GM19351 (cell line): ENCODE measurements around the gene TMEM175.

Source experiments
- ATAC-seq: cut with Tn5 transposase; IDR thresholded peaks from one replicate; pipeline ENCODE4 v1.9.1; 2021; ENCODE audit warnings: mild to moderate bottlenecking, moderate library complexity; ENCODE audit not compliant: unreplicated experiment

TMEM175 gene

GRCh38 chr4:957231-957580 is 24.9 kb downstream of the TMEM175 start:
- no peak for ATAC-seq

- no peak for ATAC-seq
Measured at GRCh38 chr4:957581-958313, 25.5 kb downstream of the TMEM175 start.

- ATAC-seq = no peak
Measured at GRCh38 chr4:958314-958665, 26.0 kb downstream of the TMEM175 start.

- ATAC-seq = no peak
Measured at GRCh38 chr4:958696-959337, 26.6 kb downstream of the TMEM175 start.

GRCh38 chr4:959338-960139 is 27.3 kb downstream of the TMEM175 start:
- ATAC-seq = no peak

GRCh38 chr4:960140-960635 is 27.9 kb downstream of the TMEM175 start:
- ATAC-seq = no peak

GRCh38 chr4:960636-961350 is 28.5 kb downstream of the TMEM175 start:
- ATAC-seq = no peak

- no peak for ATAC-seq
Measured at GRCh38 chr4:961351-962230, 29.3 kb downstream of the TMEM175 start.

GRCh38 chr4:962231-963208 is 30.3 kb downstream of the TMEM175 start:
- no peak for ATAC-seq

- no peak for ATAC-seq
Measured at GRCh38 chr4:963276-964225, 31.3 kb downstream of the TMEM175 start.

- no peak for ATAC-seq
Measured at GRCh38 chr4:964346-965025, 32.2 kb downstream of the TMEM175 start.

GRCh38 chr4:965048-965765 is 32.9 kb downstream of the TMEM175 start:
- ATAC-seq = no peak

- ATAC-seq = no peak
Measured at GRCh38 chr4:965766-966134, 33.5 kb downstream of the TMEM175 start.

- no peak for ATAC-seq
Measured at GRCh38 chr4:966266-967112, 34.2 kb downstream of the TMEM175 start.

- ATAC-seq = no peak
Measured at GRCh38 chr4:967113-968104, 35.1 kb downstream of the TMEM175 start.
